Kidney glomerular epithelial cell (primary cell): ENCODE data around the gene TXK.

Experiments
- DNase-seq: peaks from one replicate; lab custom pipeline; 2025; lab: John Stamatoyannopoulos, UW

The TXK gene

DNA sequence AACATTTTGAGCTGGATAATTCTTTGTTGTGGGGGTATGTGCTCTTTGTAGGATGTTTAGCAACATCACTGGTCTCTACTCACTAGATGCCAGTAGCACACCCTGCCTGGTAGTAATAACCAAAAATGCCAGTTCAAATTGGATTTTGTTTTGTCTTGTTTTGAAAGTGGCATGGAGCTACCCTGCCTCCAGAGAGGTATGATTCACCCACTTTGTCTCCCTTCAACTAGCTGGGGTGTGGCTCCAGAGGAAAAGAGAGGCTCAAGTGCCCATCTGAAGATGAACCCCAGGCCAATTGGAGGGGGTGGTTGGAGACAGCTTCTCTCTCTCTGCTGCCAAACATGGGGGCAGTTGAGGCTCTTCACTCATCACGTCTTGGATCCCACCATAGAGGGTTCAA, 83.0 kb downstream of the TXK start:
- no peak for DNase-seq

DNA sequence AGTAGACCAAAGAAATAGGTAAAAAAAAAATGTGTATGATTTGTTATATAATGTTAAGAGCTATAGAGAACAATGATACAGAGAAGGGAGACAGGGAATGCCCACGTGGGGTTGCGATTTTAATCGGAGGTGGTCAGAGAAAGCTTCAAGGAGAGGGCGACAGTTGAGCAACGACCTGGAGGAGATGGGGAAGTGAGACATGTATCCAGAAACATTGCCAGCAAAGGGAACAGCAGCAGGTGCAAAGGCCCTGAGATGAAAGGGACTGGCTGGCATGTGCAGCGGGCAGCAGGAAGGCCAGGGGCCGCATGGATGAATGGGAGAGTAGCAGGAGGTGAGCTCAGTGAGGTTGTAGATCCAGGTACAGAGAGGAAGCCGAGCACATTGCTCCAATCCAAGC, 84.6 kb downstream of the TXK start:
- no peak for DNase-seq

DNA sequence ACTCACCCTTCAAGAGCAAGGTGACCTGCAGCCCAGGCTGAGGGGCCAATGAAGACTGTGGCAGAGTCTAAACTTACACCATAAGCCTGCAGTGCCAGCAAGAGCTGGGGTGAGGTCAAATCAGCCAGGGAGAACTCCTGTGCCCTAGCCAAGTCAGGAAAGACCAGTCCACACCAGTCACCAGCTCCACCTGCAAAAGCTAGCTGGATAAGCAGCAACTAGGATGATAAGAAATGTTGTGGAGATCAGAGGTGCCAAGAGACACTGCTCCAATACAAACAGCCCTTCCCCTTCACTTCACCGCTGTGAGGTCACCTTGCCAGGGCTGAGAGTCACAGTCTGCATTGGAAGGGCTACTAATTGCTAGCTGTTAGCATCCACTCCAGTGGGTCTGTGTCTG, 86.2 kb downstream of the TXK start:
- DNase-seq, result no peak

DNA sequence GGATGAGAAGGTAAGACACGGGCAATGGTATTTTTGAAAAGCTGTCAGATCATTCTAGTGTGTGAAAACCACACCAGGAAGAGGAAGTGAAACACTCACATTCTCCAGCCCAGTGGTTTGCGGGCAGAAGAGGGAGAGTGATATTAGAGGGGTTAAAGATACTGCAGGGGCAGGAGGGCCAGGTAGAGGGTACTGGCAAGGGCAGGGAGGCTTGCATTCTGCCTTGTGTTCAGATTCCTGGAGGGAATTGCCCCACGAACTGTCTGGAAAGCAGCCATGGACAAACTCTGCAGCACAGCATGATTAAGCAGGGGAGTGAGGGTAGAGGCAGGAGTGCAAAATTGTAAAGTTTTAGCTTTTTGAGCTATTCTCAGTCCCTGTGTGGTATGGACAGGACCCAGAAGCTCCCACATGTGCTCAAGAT, 86.6 kb downstream of the TXK start:
- no peak for DNase-seq

DNA sequence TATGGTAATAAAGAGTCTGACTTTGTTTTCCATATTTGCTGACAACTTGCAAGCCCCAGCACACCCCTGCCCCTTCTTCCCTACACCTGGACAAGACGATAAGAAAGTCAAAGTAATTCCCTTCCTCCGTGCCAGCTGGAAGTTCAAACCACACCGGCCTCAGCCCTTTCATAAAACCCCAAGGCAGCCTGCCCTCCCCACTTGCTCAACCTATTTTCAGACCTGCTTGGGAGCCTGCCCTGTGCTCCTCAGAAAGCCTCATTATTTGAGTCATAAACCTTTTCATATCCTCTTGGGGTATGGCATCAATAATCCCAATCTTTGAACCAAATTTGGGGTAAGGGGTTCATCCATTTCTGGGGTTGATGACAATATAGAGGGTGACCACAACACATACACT, 88.0 kb downstream of the TXK start:
- DNase-seq, result no peak

DNA sequence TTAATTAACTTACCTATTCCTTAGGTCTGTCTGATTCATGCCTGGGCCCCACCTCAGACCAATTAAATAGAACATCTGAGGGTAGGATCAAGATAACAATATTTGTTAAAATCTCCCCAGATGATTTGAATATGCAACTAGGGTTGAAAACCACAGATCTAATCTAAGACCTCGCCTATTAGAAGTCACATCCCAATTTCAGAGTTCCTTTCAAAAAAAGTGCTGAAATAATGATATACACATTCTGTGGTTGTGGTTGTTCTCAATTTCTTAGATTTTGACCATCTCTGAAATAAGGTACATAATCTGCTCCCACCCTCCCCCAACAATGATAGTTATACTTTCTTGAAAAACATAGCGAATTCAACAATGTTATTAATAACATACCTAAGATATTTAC, 89.8 kb downstream of the TXK start:
- DNase-seq, result no peak

DNA sequence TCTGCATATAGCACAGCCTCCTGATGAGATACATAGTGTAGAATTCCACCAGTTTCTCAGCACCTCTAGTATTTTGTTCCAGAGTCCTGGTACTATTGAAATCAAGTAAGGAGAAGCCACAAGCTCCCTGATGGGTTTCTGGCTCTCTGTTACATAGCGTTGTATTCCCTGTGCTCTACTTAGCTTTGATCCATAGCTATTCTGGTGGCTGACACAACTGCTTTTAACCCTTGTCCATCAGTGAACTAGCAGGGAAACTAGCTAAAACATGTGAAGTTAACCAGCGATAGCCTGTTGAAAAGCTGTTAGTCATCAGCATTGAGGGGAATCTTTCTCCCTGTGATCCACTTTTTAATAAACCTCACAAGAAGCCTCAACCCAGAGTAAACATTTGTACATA, 90.5 kb downstream of the TXK start:
- no peak for DNase-seq

DNA sequence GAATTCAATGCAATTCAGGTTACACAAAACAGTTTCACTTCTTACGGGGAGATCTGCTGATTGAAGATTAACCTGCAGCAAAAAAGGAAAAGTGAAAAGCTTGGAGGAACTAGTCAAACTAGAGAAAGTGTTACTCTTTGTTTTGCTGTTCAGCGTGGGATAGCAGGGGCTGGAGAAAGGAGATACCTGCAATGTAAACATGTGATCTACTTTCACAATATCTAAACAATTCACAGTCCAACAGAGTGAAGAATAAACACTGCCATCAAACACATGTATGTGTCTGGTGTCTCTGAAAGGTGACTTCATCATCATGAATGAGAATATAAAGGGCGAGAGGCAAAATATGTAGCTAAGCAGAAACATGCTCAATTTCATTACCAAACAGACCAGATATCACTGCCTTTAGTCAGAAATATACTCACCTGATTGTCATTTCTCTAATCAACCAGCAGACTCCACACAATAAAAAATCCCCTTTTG, 91.0 kb downstream of the TXK start:
- no peak for DNase-seq

DNA sequence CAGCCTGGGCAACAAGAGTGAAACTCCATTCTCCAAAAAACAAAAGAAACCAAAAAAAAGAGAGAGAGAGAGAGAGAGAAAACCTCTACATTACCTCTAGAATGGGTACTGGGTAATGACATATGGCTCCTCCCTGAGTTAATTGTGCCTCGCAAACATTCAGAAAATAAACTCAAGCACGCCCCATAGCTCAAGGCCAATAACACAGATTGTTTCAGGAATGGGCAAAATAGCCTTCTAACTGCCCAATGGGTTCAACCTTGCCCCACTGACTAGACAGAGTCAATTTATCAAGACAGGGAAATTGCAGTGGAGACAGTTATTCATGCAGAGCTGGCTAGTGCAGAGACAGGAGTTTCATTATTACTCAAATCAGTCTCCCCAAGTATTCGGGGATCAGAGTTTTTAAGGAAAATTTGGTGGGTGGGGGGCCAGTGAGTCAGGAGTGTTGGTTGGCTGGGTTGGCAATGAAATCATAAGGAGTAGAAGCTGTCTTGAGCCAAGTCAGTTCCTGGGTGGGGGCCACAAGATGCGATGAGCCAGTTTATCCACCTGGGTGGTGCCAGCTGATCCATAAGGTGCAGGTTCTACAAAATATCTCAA, 92.4 kb downstream of the TXK start:
- DNase-seq, result no peak

DNA sequence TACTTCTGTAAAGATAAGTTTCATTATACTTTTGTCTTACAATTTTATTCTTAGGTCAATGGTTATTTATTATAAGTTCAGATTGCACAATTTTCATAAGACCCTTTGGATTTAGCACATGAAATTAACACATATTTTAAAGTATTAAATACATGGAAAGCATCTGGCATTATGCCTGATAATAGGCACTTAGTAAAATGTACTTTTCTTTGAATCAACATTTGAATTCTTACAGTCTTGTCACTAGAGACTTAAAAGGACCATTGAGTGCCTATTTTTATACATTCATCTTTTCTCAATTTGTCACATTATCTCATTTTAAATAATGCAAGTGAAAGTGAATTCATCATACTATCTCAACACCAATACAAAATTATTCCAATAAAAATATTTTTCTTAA, 94.5 kb downstream of the TXK start:
- DNase-seq, result no peak

DNA sequence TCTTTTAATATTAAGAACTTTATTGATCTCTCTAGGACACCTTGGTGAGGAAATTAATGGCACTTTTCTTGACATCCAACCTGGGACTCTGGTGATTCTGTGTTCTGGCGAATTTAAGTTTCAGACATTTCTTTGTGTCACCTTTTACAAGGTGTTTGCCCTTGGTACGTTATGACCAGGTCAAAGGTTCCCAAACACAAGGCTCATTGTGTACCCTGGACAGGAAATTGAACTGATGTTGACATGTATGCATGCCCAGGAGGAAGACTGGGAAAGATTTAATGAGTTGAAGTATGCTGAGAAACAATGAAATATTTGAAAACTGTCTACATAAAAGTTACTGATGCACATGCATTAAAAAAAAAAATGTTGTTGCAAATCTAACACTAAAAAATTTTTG, 95.4 kb downstream of the TXK start:
- no peak for DNase-seq

DNA sequence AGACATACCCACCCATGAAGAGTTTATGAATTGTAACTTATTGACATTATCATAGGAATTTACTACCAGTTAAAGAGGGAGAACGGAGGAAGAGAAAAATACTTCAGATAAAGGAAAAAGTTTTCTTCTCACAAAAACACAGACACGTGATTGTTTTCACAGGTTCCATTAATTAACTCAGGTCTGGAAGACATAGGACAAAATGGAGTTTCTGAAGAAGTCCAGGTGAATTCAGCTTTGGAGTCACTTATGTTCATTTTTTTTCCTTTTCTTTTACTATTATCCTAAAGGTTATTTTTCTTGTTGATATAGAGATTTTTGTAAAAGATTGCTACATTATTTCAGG, 97.0 kb downstream of the TXK start:
- DNase-seq, result no peak

DNA sequence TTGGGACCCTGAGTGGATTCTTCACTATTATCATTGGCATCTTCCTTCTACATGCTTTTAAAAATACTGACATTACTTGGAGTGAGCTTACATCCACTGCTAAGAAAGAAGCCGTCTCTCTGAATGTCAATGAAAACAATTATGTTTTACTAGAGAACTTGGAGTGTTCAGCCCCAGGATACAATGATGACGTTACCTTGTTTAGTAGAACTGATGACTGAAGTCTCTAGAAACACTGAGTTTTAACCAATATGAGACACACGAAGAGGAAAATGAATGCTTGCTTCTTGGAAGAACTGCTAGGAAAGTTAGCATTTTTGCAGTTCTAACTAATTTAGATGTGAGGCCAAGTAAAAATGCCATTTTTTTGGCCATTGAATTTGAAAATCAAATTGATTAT, 98.1 kb downstream of the TXK start:
- DNase-seq, result no peak

DNA sequence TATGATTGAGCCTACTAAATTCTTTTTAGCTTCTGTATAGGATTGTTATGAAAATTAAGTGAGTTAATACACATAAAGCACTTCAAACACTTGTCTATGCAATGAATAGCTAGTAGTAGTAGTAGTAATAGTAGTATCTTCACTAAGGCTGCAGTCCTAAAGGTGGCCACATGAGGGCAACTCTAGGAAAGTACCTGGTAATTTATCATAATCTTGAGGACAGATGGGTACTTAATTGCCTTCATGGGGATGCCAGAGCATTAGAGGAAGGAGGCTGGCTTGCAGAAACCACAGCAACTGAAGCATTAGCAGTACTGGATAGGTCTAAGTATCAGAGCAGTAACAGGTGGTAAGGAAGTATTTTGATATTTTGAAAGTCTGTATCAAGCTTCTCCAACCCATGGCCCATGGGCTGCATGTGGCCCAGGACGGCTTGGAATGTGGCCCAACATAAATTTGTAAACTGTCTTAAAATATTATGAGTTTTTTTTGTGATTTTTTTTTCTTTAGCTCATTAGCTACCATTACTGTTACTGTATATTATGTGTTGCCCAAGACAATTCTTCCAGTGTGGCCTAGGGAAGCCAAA, 100.1 kb downstream of the TXK start:
- peak; percentile 14 for DNase-seq

DNA sequence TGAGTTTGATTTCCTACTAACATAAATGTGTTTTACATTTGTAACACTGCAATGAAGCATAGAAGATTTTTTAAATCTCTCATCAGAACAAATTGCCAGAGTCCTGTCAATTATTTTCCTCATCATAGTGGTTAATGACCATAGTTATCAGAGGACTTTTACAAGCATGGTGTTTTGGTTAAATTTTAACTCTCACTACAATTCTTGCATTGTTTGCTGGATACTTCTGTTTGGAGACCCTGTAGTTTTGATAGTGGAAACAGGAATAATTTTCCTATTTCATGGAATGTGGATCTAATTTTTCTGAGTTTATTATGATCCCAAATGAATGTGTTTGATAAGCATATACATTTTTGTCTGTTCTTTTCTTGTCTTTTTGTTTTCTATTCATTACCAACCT, 100.6 kb downstream of the TXK start:
- no peak for DNase-seq

DNA sequence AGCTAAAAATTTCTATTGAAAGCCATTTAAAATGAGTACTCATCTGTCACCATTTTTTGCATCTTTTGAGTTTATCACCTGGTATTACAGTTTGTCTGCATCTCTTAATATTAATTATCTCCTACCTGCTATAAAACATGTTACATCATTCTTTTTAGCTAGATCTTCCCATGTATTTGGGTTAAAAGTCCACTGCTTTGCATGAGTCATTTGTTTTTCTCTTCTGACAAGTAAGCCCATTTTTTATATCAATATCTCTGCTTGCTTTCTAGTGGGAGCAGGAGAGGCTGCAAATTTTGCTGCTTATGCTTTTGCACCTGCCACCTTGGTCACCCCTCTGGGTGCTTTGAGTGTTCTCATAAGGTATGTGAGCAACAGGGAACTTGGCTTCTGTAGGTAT, 101.3 kb downstream of the TXK start:
- DNase-seq, result no peak

DNA sequence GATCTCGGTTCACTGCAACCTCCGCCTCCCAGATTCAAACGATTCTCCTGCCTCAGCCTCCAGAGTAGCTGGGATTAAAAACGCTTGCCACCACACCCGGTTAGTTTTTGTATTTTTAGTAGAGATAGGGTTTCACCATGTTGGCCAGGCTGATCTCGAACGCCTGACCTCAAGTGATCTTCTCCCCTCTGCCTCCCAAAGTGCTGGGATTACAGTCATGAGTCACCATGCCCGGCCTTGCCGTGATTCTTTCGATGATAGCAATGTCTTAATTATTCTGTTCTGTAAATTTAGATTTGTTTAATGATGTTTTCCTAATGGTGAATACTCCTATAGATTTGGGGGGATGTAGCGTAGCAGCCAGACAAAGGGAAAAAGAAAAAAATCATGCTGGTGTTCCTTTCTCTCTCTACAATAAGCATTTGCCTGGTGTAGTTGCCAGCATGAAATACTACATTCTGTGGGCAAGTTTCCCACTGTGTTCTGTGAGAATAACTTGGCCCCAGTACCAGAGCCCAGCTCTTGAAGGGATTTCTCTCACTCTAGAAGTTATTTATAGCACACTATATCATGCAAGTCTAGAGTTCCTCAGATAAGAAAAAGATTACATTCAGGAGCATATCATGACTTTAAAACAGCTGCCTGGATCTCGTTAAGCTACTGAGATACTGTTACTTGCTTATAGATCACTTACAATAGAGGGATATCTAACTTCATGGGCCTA, 102.1 kb downstream of the TXK start:
- DNase-seq, result no peak

DNA sequence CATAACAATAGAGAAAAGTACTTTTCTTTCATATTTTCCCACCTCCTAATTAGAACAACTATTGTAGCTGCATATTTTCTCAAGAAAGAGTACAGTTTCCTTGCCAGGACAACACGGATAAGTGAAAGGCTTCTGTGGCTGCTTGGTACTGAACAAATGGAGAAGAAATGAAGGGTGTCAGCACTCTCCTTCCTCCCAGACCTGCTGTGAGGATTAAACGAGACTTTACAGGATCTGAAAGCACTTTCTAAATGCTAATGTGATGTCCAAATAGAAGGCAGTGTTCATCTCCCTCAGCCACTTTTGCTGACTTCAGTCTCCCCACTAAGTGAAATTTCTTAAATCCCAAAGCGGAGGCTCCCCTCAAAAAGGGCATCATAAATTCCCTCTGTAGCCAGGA, 103.6 kb downstream of the TXK start:
- DNase-seq, result no peak

DNA sequence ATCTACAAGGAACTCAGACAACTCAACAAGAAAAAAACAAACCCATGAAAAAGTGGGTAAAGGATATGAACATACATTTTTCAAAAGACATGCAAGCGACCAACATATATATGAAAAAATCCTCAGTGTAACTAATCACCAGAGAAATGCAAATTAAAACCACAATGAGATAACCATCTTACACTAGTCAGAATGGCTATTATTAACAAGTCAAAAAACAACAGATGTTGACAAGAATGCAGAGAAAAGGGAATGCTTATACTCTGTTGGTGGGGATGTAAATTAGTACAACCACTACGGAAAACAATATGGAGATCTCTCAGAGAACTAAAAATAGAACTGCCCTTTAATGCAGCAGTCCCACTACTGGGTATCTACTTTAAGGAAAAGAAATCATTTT, 105.4 kb downstream of the TXK start:
- DNase-seq, result no peak

DNA sequence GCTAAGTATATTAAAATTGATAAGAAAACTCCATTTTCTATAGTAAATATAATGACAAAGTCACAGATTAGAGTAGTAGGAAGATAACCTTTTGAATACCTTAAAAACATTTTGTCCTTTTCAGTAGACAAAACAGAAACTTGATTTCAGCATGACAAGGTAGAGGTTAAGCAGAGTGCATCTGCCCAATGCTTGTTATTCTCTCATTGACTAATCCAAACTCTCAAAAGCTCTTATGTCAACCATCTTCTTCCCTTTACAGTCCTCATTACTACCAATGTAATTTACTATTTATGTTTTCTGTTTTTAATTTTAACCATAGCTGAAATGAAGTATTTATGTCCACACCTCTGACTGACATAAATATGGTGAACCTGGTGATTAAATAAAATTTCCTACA, 106.4 kb downstream of the TXK start:
- DNase-seq, result no peak

DNA sequence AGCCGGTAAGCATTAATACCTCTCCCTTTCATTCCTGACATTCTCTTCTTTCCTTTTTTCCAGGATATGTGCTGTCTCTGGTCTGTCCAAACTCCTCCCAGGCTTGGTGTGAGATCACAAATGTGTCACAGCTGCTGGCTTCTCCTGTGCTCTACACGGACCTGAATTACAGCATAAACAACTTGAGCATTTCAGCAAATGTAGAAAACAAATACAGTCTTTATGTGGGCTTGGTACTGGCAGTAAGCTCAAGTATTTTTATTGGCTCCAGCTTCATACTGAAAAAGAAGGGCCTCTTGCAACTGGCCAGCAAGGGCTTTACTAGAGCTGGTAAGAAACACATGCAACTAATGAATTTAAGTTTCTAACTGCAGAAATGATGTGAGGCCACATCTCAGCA, 109.0 kb downstream of the TXK start:
- peak; percentile 38 for DNase-seq

DNA sequence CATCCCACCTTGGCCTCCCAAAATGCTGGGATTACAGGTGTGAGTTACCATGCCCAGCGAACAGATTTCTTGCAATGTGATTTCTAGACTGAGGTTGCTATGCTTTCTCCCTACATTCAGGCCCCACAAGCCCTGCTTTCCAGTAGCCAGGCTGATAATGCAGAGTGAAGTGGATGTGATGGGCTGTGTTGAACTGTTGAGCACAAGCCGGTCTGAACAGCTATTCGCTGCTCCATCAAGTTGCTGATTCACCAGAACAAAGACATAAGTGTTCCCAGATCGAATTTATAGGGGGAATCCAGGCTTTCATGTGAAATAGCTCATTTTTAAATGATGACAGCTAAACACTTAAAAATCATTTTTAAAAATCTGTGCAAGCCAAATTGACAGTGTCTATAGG, 109.5 kb downstream of the TXK start:
- no peak for DNase-seq

DNA sequence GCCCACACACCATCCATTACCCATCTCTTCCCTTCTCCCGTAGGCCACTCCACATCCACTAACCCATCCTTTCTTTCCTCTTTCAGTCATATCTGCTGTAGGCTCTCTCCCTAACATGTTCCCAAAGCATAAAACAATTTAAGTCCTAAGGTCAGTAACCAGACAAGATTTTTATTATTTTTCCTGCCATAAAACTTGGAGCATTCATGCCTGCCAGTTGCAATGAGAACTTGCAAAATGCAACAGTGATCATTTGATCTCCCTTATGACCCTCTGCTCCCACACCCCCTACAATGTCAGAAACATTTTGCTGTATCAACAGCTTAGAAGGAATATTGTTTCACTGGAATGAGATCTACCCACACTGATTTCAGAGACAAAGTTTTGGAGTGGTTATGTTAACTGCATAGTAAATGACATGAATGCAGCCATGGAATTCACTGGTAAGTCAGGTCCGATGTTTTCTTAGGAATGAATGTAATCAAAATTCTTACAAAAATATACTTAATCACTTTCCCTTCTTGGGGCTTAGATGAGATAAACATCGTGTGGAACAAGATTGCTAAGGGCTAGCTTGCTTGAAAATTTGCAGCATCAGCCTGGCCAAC, 111.8 kb downstream of the TXK start:
- DNase-seq, result no peak
